Measurements from ENCODE around the gene RBP5.

Gene RBP5

DNA sequence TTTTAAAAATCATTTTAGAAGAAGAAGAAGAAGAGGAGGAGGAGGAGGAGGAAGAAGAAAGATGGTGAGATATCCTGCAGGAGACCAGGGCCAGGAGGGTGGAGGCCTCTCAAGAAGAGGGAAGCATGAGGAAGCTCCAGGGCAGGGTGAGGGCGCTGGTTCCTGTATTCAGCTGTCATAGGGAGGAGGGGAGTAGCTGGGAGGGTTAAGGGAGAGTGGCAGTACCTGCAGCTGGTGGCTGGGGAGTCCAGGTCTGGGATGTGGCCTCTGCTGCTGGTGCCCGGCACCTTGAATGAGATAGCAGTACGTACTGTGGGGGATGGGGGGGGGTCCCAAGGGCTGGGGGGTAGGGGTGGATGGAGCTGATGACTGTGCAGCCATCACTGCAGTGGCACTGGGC lies 9.8 kb downstream of the RBP5 start:
- no peaks in the 10 kb centered on the region for H3K9me3 ChIP-seq (ENCODE audit: insufficient read depth, low read depth, low read length)
- H3K4me1 ChIP-seq (ENCODE audit: insufficient read depth, low read length): no peaks in the 10 kb centered on the region
- H3K9ac ChIP-seq (ENCODE audit: low read depth, low read length): no peak overlapping the region
- H3K4me3 ChIP-seq (ENCODE audit: low read length): no peak overlapping the region
- H3K36me3 ChIP-seq (ENCODE audit: insufficient read depth, low read depth, low read length): no peaks in the 10 kb centered on the region
- H3K27ac ChIP-seq (ENCODE audit: low read length): no peak overlapping the region
- no peaks in the 10 kb centered on the region for H3K27me3 ChIP-seq (ENCODE audit: insufficient read depth, low read length)

DNA sequence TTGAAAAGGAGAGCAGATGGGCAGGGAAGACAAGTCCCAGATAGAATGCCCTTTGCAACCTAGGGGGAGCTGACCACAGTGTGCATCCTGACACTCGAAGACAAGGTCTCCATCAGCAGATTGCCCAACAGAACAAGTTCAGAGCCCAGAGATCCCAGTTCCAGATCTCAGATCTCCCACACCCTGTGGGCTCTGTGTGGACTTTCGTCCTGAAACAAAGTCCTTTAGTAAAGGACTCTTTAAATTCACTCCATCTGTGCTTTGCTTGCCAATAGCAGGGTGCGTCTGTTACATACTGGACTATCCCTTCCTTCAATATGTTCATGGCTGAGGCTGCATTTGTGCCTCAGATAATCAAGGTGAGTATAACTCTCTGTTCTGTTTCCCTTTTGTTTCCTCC lies 11.0 kb downstream of the RBP5 start:
- Histone ChIP-seq H3K27me3 (ENCODE audit: insufficient read depth, low read length) (no peaks in the 10 kb centered on the region), H3K27ac (ENCODE audit: low read length) (no peak overlapping the region), H3K9ac (ENCODE audit: low read depth, low read length) (no peak overlapping the region), H3K4me3 (ENCODE audit: low read length) (no peak overlapping the region), H3K9me3 (ENCODE audit: insufficient read depth, low read depth, low read length) (no peaks in the 10 kb centered on the region), H3K36me3 (ENCODE audit: insufficient read depth, low read depth, low read length) (no peaks in the 10 kb centered on the region), H3K4me1 (ENCODE audit: insufficient read depth, low read length) (no peaks in the 10 kb centered on the region)

DNA sequence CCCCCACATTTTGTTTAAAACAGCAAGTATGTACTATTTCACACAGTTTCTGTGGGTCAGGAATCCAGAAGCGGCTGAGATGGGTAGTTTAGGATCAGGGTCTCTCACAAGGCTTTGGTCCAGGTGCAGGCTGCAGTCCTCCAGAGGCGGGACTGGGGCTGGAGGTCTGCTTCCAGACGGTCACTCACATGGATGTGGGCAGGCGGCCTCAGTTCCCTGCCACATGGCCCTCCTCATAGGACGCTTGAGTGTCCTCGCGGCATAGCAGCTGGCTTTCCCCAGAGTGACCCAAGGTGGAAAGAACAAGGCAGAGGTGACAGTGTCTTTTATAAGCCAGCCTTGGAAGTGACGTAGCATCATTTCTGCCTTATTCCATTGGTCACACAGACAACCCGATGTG lies 11.8 kb downstream of the RBP5 start:
- no peaks in the 10 kb centered on the region for H3K4me1 ChIP-seq (ENCODE audit: insufficient read depth, low read length)
- H3K9ac ChIP-seq (ENCODE audit: low read depth, low read length): no peak overlapping the region
- no peak overlapping the region for H3K27ac ChIP-seq (ENCODE audit: low read length)
- H3K4me3 ChIP-seq (ENCODE audit: low read length): no peak overlapping the region
- no peaks in the 10 kb centered on the region for H3K9me3 ChIP-seq (ENCODE audit: insufficient read depth, low read depth, low read length)
- H3K27me3 ChIP-seq (ENCODE audit: insufficient read depth, low read length): no peaks in the 10 kb centered on the region
- no peaks in the 10 kb centered on the region for H3K36me3 ChIP-seq (ENCODE audit: insufficient read depth, low read depth, low read length)

DNA sequence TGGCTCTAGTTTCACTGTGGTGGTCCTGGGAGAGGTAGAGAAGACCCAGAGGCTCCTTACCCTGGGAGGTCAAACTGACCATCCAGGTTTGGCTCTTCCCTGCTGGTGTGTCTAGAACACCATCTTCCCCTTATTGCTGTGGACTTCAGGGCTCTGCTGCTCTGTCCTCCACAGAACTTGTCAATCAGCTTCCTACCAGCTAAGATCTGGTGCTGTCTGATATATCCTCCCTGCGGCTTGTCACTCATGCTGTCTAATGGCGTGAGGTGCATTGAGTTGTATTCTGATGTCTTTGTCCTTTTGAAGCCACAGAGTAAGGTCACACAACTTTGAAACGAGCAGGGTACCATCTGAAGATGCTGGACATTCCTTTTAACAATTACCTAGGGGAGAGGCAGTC lies 12.5 kb downstream of the RBP5 start:
- Histone ChIP-seq H3K27ac (ENCODE audit: low read length) (no peak overlapping the region), H3K4me3 (ENCODE audit: low read length) (no peak overlapping the region), H3K27me3 (ENCODE audit: insufficient read depth, low read length) (no peaks in the 10 kb centered on the region), H3K36me3 (ENCODE audit: insufficient read depth, low read depth, low read length) (no peaks in the 10 kb centered on the region), H3K9ac (ENCODE audit: low read depth, low read length) (no peak overlapping the region), H3K9me3 (ENCODE audit: insufficient read depth, low read depth, low read length) (no peaks in the 10 kb centered on the region), H3K4me1 (ENCODE audit: insufficient read depth, low read length) (no peaks in the 10 kb centered on the region)

DNA sequence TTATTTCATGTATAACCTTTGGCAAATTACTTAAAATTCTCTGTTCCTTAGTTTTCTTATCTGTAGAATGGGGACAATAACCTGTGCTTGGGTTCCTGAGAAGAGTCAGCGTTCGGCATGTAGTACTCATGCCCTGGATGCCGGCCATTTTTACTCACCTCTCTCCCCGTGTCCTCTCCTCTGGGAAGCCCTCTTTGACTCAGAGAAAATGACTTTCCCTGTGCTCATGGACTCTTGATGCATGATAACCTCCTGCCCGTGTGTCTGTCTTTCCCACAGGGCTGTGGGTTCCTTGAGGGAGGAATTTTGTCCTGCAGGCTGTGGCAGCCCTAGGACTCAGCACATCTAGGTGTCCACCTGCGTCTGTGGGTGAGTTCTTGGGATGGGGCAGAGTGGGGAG lies 13.8 kb downstream of the RBP5 start:
- Histone ChIP-seq H3K9ac (ENCODE audit: low read depth, low read length) (no peak overlapping the region), H3K27ac (ENCODE audit: low read length) (no peak overlapping the region), H3K4me1 (ENCODE audit: insufficient read depth, low read length) (no peaks in the 10 kb centered on the region), H3K36me3 (ENCODE audit: insufficient read depth, low read depth, low read length) (no peaks in the 10 kb centered on the region), H3K27me3 (ENCODE audit: insufficient read depth, low read length) (no peaks in the 10 kb centered on the region), H3K4me3 (ENCODE audit: low read length) (no peak overlapping the region), H3K9me3 (ENCODE audit: insufficient read depth, low read depth, low read length) (no peaks in the 10 kb centered on the region)

DNA sequence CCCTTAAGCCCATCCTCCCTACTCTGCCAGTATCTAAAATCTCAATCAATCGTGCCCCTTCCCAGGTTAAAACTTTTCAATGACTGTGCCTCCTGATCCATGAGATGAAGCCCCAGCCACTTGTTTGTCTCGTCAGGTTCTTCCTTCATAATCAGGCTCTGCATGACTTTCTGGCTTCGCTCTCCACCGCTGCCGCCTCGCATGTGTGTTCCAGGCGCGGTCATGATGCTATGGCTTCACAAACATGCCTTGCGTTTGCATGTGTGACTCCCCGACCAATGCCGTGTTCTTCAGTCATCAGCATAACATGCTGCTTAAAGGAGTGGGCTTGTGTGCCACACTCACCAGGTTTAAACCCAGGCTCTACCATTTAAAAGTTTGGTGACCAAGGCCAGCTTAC lies 14.7 kb downstream of the RBP5 start:
- no peak overlapping the region for H3K4me3 ChIP-seq (ENCODE audit: low read length)
- no peak overlapping the region for H3K9ac ChIP-seq (ENCODE audit: low read depth, low read length)
- no peaks in the 10 kb centered on the region for H3K9me3 ChIP-seq (ENCODE audit: insufficient read depth, low read depth, low read length)
- H3K27me3 ChIP-seq (ENCODE audit: insufficient read depth, low read length): no peaks in the 10 kb centered on the region; the same call in 1 of the 2 replicates
- H3K36me3 ChIP-seq (ENCODE audit: insufficient read depth, low read depth, low read length): no peaks in the 10 kb centered on the region
- no peak overlapping the region for H3K27ac ChIP-seq (ENCODE audit: low read length)
- 0 out of 2 replicates have a peak, but pooled peaks cover 4% of the 10 kb centered on the region for H3K4me1 ChIP-seq (ENCODE audit: insufficient read depth, low read length)

DNA sequence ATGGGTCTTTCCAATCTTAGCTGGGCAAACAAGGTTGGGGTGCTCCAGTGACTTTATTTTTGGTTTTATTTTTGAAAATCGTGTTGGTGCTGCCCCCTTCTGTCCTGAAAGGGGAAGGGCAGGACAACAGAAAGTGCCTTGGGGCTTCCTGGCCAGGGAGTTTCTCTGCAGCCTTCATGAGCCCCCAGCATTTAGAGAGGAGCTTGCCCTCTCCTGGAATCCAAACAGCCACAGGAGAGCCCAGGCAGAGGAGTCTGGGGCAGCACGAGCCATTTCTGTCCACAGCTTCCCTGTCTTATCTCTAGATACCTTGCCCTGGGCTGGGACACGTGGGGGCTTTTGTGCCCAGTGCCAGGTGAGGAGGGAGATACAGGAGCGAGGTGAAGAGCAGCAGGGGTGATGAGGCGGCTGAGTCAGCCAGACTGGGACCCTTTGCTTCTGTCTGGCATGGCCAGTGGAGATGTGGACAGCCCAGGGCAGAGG lies 15.3 kb downstream of the RBP5 start:
- Histone ChIP-seq H3K4me3 (ENCODE audit: low read length) (no peak overlapping the region), H3K36me3 (ENCODE audit: insufficient read depth, low read depth, low read length) (no peaks in the 10 kb centered on the region), H3K4me1 (ENCODE audit: insufficient read depth, low read length) (0 out of 2 replicates have a peak, but pooled peaks cover 4% of the 10 kb centered on the region), H3K9me3 (ENCODE audit: insufficient read depth, low read depth, low read length) (no peaks in the 10 kb centered on the region), H3K9ac (ENCODE audit: low read depth, low read length) (no peak overlapping the region), H3K27me3 (ENCODE audit: insufficient read depth, low read length) (no peaks in the 10 kb centered on the region; the same call in 1 of the 2 replicates), H3K27ac (ENCODE audit: low read length) (no peak overlapping the region)

DNA sequence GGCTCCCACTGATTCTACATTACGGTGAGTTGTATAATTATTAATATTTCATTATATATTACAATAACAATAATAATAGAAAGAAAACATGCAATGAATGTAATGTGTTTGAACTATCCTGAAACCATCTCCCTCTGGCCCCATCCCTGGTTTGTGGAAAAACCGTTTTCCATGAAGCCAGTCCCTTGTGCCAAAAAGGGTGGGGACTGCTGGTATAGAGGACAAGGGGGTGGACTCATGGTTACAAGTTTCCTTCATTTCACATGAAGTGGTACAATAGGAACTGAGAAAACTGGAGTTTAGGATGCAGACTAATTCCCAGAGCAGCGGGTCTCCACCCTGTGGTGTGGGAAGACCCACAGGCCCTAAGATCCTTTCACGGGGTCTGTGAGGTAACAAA lies 16.6 kb downstream of the RBP5 start:
- H3K4me3 ChIP-seq (ENCODE audit: low read length): no peak overlapping the region
- no peaks in the 10 kb centered on the region for H3K36me3 ChIP-seq (ENCODE audit: insufficient read depth, low read depth, low read length)
- no peaks in the 10 kb centered on the region; the same call in 1 of the 2 replicates for H3K27me3 ChIP-seq (ENCODE audit: insufficient read depth, low read length)
- 0 out of 2 replicates have a peak, but pooled peaks cover 4% of the 10 kb centered on the region for H3K4me1 ChIP-seq (ENCODE audit: insufficient read depth, low read length)
- no peaks in the 10 kb centered on the region for H3K9me3 ChIP-seq (ENCODE audit: insufficient read depth, low read depth, low read length)
- H3K9ac ChIP-seq (ENCODE audit: low read depth, low read length): no peak overlapping the region
- no peak overlapping the region for H3K27ac ChIP-seq (ENCODE audit: low read length)

DNA sequence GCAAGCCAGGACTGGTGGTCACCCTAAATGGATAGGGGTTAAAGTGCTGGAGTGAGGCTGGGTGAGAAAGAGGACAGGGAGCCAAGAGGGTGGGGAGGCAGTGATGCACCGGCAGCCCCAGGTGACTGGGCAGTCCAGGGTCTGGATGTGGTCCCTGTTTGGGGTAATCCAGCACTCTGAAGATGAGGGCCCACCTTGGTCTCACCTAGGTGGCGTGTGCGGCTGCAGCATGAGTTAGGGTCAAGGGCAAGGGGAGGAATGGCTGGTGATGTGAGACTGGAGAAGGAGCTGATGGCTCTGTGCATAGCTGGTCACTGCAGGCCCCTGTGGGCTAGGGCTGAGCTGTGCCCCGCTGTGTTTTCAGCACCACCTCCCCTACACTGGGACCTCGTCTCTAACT lies 18.0 kb downstream of the RBP5 start:
- Histone ChIP-seq H3K4me3 (ENCODE audit: low read length) (no peak overlapping the region), H3K4me1 (ENCODE audit: insufficient read depth, low read length) (0 out of 2 replicates have a peak, but pooled peaks cover 4% of the 10 kb centered on the region), H3K36me3 (ENCODE audit: insufficient read depth, low read depth, low read length) (no peaks in the 10 kb centered on the region; the same call in 1 of the 2 replicates), H3K9ac (ENCODE audit: low read depth, low read length) (no peak overlapping the region), H3K27me3 (ENCODE audit: insufficient read depth, low read length) (no peaks in the 10 kb centered on the region; the same call in 1 of the 2 replicates), H3K27ac (ENCODE audit: low read length) (no peak overlapping the region), H3K9me3 (ENCODE audit: insufficient read depth, low read depth, low read length) (peaks cover 6% of the 10 kb centered on the region; the same call in 1 of the 2 replicates)

DNA sequence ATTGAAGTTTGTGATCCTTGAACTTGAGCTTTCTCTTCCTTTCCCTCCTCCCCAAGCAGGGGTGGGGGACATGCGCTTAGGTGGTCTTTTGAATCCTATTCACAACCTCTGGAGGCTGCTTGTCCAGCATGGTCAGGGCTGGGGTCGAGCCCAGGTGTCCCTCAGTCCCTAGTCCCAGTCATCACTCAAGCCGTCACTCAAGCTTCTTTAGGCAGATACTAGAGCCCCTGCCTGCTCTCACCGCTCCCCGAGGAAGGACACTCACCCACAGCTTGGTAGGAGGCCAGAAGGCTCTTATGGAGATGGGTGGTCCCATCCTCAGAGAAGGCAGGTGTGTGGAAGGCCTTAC lies 19.1 kb downstream of the RBP5 start:
- peaks cover 6% of the 10 kb centered on the region; the same call in 1 of the 2 replicates for H3K9me3 ChIP-seq (ENCODE audit: insufficient read depth, low read depth, low read length)
- peak overlapping the region; percentile 85; the same call in 1 of the 2 replicates for H3K9ac ChIP-seq (ENCODE audit: low read depth, low read length)
- no peak overlapping the region for H3K27ac ChIP-seq (ENCODE audit: low read length)
- no peaks in the 10 kb centered on the region; the same call in 1 of the 2 replicates for H3K36me3 ChIP-seq (ENCODE audit: insufficient read depth, low read depth, low read length)
- H3K27me3 ChIP-seq (ENCODE audit: insufficient read depth, low read length): no peaks in the 10 kb centered on the region; the same call in 1 of the 2 replicates
- H3K4me3 ChIP-seq (ENCODE audit: low read length): peak overlapping the region; percentile 94; the same call in 1 of the 2 replicates
- H3K4me1 ChIP-seq (ENCODE audit: insufficient read depth, low read length): 0 out of 2 replicates have a peak, but pooled peaks cover 4% of the 10 kb centered on the region

DNA sequence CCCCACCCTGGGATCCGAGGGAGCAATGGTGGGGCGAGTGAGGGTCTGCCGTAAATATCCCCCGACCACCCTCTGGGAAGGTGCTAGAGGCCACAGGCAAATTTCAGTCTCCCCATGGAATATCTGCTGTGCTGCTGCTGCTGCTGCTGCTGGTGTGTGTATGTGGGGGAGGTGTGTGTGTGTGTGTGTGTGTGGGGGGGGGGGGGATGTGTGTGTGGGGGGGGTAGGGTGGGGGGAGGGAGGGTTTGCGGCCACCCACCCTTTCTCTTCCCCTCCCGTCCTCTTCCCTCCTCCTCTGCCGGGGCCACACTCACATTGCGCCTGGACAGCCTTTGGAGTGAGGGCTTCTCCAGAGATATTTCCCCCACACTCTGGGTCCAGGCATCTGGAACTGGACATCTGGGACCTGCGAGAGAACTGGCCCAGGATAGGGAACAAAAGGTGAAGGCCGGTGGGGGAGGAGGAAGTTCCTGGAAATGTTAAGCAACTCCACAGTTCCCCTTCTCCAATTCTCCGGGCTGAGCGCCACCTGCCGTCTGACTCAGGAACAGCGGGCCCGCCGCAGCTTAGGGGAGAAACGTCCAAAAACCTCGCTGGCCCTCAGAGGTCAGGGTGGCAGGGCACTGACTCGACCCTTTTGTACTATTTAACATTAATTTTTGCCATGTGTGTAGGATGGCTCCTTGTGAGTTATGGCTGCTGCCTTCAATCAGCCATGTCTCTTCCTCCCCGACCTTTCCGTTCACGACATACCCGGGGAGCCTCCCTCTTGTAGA lies 19.7 kb downstream of the RBP5 start, which contains the start of gene C1RL:
C1RL (minus strand) TSS at position 419 of the 776 bp plus-strand sequence; CDS start at position 385, 34 bp downstream.
- peak within 1 kb of the TSS; percentile 94 for H3K27ac ChIP-seq (ENCODE audit: low read length)
- H3K27me3 ChIP-seq (ENCODE audit: insufficient read depth, low read length): no peaks in the 10 kb centered on the region; the same call in 1 of the 2 replicates
- H3K4me1 ChIP-seq (ENCODE audit: insufficient read depth, low read length): 0 out of 2 replicates have a peak, but pooled peaks cover 4% of the 10 kb centered on the region
- H3K9me3 ChIP-seq (ENCODE audit: insufficient read depth, low read depth, low read length): peaks cover 6% of the 10 kb centered on the region; the same call in 1 of the 2 replicates
- H3K4me3 ChIP-seq (ENCODE audit: low read length): peak within 1 kb of the TSS; percentile 94
- H3K9ac ChIP-seq (ENCODE audit: low read depth, low read length): peak within 1 kb of the TSS; percentile 91
- H3K36me3 ChIP-seq (ENCODE audit: insufficient read depth, low read depth, low read length): no peaks in the 10 kb centered on the region; the same call in 1 of the 2 replicates

Data from iPS-20b (cell line).